Endothelial cell of hepatic sinusoid (primary cell): ENCODE measurements around the gene ACOXL.

Source experiments
- in situ Hi-C: cut with HindIII; loops from 2 replicates; pipeline ENCODE4 v1.10.0; 2017; ENCODE audit warnings: low sequenced_read_pairs

Gene ACOXL

DNA sequence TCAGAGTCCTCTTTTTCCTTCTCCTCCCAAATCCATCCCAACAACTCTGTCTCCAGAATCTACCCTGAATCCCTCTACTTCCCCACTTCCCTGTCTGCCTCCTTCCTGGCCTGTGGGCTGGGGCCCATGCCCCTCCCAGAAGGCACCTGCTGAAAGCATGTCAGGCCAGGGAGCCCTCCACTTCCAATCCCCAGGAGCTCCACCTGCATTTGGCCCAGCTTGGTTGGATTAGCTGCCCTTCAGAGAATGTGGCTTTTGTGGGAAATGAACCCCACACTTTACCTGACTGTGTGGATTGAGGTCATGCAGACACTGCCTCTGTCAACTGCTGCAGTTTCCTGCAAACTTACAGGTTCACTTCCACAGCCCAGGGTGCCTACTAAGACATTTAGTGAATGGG, 58.5 kb downstream of the ACOXL start:
- in situ Hi-C loops: no loop called here

DNA sequence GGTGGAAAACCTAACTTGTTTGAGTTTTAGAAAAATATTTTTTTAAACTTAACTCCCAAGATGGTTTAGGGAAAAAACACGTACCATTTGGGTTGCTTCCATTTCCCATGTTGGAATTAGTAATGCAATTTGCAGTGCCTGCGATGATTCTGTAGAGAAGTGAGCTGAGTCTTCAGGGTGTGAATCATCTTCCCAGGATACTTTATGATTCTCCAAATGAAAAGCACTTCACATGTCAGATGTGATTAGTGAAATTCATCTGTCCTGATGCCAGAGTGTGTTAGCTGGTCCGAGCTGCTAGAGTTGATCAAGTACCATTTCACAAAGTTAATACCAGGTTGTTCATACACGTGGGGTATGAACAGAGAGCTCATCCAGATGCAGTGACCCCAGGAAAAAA, 59.1 kb downstream of the ACOXL start:
- in situ Hi-C loops: no loop called here

DNA sequence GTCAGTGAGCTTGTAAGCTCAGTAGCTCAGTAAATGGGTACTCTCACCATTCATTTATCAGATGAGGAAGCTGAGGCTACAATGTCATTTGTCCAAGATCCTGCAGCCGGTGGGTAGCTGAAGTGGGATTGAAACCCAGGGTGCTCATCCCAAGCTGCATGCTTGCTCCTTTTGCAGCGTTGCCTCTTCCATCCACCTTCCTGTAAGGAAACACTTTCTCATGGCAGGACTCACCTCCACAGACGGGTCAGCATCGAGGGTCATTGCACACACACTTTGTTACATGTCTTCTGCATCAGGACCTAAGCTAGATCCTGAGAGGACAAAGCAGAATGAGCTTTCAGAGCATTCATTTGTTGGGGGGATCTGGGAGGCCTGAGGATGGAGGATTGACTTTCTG, 60.7 kb downstream of the ACOXL start:
- in situ Hi-C loops: no loop called here

DNA sequence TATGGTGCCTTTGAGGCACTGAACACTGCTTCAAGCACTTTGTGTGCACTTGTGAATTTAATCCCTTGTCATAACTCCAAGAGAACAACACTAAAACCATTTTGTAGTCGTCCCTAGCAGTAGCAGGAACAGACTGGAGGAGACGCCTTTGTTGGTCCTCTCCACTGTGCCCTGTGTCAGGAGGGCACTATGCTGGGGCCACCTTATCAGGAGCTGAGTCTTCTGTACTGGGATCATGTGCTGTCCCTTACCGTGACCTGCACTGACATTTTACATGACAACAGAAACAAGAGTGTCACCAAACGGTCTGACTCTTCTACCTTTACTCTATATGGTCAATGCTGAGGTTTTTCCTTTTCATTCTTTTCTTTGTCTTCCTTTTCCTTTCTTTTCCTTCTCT, 62.0 kb downstream of the ACOXL start:
- in situ Hi-C loops: no loop called here

DNA sequence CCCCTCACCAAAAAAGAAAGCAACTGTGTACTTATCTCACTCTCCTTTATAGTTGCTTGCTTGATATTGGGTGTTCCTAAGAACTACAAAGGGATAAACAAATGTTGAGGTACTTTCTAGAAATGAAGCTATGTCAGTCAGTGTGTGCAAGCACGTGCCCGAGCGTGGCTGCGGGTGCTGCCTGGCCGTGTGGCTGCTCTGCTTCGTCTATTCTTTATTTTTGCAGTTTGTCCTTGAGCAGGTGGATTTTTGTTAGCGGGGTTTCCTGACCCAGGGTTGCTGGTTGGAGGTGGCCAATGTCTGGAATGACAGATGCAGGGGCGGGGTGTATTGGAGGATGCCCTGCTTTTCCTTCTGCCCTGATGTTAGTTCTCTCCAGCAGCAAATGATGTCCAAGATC, 62.6 kb downstream of the ACOXL start:
- in situ Hi-C loops: no loop called here

DNA sequence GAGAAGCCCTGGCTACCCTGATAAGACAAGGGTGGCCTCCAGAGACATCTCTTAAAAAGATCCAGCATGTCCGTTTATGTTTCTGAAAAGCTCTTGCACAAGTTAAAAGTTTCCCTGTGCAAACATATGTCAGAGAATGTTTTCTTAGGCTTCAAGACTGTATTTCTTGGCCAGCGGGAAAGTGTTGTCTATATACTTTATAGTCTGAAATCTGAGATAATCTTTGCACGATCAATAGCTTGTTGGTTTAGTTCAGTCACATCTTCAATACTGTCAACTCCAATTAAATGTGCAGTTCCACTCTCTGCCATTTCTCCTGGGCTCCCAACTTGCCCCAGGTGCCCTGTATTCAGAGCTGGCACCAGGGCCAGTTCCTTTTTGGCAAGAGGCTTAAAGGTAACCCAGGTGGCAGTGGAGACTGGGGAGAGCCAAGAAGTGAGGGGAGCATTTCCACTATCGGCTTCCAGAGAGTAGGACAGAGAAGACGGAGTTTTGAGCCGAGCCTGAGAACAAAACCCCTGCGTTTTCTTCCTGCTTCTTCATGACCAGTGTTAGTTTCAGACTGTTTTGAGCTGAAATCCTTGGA, 64.4 kb downstream of the ACOXL start:
- in situ Hi-C loops: no loop called here

DNA sequence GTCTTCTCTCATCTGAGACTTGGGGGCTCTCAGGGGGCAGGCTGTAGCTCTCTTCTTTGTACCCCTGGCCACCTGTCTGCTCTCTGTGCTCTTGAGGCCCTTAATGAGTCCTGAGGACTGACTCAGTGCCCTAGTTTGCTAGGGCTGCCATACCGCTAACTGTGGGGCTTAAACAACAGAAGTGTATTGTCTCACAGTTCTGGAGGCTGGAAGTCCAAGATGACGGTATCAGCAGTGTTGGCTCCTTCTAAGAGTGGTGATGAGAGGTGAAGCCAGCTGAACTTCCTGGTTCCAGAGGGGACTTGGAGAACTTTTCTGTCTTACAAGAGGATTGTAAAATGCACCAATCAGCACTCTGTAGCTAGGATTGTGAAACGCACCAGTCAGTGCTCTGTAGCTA, 67.0 kb downstream of the ACOXL start:
- in situ Hi-C loops: no loop called here

DNA sequence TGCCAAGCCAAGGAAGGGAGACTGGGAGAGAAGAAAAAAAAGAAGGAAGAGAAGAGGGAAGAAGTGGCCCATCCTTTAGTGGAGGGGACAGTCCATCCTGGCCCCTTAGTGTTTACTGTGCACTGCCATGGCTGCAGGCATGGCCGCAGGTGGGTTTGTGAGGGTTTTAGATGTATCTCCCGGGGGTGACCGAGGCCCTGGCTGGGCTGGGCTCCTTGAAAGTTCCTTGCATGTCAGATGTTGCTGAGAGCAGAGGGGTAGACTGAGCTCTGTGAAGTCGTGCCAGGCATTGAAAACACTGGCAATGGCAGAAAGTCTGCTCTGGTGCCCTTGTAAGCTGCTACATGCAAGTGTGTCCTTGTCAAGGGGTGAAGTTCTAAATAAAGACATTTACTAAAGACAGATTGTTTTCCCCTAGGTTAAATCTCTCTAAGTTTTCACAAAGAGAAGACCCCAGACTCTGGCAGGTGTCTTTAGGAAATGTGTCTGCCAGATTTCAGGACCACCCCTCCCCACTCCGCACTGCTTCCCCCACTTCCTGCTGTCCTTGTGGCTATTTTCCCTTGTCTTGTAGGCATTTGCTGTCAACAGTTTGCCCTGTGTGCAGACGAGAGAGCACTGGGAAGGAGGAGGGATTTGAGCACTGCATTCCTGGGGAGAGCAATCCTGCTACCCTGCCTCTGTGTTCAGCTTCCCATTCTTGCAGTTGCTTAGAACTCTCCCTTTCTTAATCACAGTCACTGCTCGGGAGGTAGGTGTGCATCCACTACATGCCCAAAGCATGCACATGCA, 68.4 kb downstream of the ACOXL start:
- in situ Hi-C loops: no loop called here

DNA sequence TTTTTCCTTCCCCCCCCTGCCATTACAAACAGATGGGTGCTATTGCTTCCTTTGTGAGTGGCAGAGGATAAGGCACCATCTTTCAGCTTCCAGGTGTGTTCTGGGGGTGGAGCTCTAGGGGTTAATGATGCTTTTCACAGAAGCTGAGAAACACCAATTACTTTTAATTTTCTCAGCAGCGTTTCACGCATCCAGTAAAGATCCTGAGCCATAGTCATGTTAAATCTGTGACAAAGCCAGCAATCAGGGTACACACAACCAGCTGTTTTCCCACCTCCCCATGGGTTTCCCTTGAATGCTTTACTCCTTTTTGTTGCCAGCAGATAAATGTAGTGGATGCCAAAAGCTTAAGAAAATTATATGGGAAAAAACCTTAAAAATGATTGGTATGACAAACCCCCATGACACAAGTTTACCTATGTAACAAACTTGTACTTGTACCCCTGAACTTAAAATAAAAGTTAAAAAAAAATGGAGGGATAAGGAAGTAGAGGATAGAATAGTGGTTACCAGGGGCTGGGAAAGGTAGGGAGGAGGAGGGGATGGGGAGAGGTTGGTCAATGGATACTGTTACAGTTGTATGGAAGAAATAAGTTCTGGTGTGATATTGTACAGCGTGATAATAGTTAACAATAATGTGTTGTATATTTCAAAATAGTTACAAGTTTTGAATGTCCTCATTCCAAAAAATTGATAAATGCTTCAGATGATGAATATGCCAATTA, 70.0 kb downstream of the ACOXL start:
- in situ Hi-C loops: no loop called here

DNA sequence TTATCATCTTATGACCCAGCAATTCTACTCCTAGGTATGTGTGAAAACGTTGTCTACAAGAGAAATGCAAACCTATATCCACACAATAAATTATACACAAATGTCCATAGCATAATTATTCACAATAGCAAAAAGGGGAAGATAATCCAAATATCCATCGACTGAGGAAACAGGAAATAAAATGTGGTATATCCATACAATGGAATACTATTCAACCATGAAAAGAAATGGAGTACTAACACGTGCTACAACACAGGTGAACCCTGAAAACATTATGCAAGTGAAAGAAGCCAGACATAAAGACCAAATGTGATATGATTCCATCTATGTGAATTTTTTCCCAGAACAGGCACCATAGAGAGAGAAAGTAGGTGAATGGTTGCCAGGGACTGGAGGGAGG, 72.1 kb downstream of the ACOXL start:
- in situ Hi-C loops: no loop called here

DNA sequence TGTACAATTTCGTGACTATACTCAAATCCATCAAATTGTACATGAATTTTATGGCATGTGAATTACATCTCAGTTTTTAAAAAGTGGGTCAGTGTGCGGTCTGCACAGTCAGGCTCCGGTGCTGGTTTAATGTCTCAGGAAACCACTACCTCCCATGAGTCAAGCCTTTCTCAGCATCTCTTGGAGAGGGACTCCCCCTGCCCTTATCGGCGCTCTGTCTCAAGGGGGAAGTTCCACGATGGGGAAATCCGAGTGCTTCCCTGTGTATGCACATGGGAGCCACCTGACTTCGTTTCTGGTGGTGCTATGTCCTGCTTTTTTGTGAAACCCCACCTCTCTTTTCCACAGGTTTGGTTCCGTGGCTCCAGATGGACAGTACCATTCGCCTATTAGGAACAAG, 72.5 kb downstream of the ACOXL start:
- in situ Hi-C loops: no loop called here

DNA sequence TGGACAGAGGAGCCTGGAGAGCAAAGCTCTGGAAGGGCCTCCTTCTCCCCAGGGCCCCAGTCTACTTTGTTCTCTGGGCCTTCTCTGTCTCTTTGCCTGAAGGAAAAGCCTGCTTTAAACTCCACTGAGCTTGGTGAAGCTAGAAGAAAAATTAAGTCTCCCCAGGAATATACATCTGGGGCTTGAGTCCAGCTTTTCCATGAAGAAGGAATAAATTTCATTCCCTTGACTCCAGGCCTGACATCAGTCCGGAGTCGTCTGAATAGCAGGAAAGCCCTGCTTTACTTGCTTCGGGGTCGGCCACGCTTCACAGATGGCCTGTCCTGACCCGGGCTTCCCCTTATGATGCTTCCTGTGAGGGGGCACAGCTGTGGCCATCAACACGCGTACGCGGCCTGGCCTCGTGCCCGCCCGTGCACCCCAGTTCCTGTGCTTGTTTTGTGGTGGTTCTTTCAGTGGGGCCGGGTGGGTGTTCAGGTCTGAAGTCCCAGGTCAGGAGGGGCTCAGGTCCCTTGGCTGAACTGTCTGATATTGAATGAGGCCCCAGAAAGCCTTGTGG, 73.6 kb downstream of the ACOXL start:
- in situ Hi-C loops: no loop called here

DNA sequence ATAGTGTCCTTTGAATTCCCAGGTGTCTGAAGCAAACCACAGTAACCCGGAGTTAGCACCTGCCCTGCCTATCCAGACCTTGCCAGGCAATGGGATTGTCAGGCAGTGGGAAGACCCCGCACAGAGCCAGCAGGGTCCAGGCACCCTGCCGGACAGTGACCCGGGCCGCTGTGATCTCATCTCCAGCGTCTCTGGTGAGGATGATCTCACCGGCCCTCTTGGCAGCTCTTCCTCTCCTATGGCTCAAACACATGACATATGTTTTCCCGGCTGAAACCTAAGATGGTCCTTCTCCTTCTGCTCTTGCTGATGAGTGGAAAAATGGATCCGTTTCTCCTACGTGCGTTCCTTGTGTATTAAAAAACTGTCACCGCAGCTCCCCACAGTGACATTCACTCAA, 75.1 kb downstream of the ACOXL start:
- in situ Hi-C loops: no loop called here

DNA sequence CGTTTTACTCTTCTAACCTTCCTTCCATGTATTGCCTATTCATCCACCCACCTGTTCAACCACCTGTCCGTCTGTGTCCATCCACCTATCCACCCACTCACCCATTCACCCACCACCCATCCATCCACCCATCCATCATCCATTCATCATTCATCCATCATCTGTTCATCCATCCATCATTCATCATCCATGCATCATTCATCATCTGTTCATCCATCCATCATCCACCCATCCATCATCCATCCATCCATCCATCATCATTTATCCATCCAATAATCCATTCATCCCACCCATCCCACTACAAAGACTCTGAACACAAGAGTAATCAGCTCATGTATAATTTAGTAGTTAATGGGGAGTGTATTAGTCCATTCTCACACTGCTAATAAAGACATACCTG, 78.0 kb downstream of the ACOXL start:
- in situ Hi-C loops: no loop called here

DNA sequence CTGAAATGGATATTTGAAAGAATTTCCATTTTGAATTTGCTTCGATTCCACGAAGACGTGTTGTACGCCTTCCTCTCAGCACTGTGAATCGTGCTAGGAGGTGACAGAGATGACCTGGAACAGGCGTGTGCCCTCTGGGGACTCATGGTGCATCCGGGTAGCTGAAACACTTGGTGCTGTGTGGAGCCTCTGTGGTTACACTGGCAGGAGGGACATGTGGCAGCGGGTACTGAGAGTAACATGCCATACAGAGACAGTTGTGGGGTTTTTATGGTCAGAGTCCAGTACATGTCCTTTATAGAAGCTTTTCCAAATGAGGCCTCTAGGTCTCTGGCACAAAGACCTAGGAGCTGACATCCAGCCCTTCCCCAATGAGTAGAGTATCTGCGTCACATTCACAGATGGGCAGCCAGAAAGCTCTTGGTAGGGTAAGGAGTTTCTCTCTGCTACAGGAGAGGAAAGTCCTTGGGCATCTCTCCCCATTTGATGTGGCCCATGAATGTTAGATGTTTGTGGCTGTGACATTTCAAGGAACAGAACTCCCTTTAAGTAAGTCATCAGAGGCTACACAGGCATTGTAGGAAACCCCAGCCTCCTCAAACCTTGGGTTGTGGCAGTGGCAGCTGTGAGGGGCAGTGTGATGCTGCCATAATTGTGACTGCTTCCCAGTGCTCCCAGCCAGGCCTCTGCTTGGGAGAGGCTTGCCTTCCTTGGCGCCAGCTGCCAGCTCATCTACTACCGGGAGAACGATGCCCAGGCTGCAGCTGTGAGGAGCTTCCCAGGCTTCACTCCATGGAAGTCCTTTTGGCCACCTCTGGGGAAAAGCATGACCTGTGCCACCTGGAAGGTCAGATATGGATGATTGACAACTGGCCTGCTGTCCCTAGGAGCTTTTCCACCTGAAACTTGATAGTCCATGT, 80.6 kb downstream of the ACOXL start:
- in situ Hi-C loops: no loop called here

DNA sequence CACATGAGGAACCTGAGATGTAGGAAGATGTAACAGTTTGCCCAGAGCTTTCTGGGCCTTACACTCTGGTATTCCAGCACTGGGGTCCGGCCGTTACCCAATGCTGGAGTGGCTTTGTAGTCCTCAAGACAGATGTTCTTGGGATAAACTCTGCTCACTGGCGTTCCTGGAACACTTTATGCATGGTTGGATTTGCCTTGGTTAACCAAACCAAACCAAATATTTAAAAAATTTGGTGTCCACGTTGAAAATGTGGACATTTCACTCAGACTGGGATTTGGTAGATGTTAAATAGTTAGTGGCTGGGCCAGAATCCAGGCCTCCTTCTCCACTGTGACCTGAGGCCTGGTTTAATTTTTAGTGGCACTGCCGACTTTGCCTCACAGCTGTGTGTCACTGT, 81.5 kb downstream of the ACOXL start:
- in situ Hi-C loops: no loop called here

DNA sequence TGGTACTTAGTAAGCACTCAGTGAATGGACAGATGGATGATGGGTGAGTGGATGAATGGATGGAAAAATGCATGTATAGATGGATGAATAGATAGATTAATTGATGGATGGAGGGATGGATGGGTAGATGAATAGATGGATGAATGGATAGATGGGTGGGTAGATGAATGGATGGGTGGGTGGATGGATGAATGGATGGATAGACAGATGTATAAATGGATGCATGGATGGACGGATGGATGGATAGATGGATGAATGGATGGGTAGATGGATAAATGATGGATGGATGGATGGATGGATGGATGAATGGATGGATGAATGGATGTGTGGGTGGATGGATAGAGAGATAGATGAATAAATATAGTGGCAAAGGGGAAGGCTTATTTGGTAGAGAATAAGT, 83.6 kb downstream of the ACOXL start:
- in situ Hi-C loops: loop anchor here (5.0 kb wide), 1 partner anchor 79 kb away; no protein-coding TSS in a partner anchor

DNA sequence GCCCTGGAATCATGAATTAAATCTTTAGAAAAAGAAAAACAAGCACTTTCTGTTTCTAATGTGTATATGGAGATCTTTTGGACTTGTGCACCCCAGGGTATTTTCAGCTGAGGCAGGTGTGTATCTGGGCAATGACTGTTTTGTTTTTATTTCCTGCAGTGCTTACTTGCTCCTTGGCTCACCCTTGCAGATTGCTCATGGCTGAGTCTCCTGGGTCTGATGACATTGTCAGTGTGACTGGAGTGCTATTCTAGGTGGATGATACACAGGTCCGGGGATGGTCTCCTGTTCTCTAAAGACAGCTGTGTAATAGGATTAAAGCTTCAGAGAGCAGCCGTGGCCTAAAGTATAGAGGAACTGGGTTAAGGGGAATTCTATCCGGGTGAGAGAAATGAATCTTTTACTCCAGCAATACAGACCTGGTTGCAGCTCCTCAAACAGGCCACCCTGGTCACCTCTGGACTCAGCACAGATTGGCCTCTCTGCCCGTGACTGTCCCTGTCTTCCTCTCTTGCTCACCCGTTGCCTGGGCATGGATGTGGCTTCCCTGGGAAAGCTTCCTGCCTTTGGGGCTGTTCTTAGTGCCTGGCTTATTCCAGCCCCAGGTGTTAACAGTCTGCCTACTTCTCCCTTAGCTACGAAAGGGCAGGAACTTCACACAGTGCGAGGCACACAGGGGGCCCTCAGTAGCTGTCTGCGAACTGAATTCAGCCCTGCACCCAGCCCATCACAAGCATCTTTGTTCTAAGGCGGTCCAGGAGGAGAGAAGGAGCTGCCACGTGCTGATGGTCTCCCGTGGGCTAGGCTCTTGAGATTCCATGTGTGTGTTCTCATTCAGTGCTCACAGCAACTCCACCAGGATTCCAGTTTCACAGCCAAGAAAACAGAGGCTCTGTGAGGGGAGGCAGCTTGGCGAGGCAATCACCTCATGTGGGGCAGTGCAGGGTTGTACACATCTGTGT, 84.3 kb downstream of the ACOXL start:
- in situ Hi-C loops: loop anchor here (5.0 kb wide), 1 partner anchor 79 kb away; no protein-coding TSS in a partner anchor

DNA sequence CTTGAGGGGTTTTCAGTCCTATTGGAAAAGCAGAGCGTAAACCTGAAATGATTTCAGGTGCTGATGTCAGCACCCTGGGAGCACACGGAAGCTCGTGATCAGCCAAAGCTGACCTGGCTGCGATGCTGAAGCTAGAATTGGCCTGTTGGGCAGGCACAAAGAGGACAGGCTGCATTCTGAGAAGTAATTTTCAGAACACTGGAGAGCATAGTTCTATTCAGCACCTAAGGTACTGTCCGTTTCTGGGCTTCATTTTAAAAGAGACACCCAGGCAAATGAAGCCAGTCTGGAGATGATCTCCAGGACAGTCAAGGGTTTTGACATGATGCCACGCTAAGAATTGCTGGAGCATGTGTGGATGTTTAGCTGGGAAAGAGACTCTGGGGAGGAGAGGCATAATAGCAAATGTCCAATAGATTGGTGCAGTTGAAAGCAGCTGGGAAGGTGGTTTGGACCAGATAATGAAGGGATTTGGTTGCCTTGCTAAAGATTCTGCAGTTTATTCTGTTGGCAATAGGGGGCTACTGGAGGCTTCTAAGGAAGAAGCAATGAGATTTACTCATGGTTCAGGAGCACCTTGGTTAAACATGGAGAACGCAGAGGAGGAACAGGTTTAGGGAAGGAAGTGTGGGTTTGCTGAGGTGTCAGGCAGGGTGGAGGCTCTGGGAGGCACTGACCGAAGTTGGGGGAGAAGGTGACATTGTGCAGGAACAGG, 86.6 kb downstream of the ACOXL start:
- in situ Hi-C loops: loop anchor here (5.0 kb wide), 1 partner anchor 82 kb away; no protein-coding TSS in a partner anchor
